ENCODE measurements around the gene ACTL6B. TPM values are rescaled to one million over a fixed set of nuclear protein-coding genes. Genes with fewer than 3 reads are reported as not detected.

ACTL6B gene
- total and polyA plus RNA-seq, 2 experiments from 2014 or later: not detected

DNA sequence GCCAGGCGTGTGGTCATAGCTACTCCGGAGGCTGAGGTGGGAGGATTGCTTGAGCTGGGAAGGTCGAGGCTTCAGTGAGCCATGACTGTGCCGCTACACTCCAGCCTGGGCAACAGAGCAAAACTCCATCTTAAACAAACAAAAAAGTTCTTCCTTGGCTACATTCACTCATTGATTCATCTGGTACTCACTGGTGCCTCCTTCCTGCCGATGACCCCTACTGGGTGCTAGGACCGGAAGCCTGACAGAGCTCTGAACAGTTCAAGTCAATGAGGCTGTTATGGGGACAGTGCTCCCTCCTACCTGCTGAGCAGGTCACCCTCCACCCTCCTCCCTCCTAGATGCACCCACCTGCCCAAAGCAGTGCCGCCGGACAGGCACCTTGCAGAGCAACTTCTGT lies 49.1 kb downstream of the ACTL6B start:
- H3K27me3 ChIP-seq: no peaks in the 10 kb centered on the region
- TF ChIP-seq EZH2 (IDR thresholded peaks at IDR 0.05; ENCODE audit: borderline replicate concordance): no peak
- no peak for TF ChIP-seq EZH2phosphoT487 (IDR thresholded peaks at IDR 0.05; ENCODE audit: low read depth, severe bottlenecking, unreplicated experiment)
- TF ChIP-seq, protein P1, sequence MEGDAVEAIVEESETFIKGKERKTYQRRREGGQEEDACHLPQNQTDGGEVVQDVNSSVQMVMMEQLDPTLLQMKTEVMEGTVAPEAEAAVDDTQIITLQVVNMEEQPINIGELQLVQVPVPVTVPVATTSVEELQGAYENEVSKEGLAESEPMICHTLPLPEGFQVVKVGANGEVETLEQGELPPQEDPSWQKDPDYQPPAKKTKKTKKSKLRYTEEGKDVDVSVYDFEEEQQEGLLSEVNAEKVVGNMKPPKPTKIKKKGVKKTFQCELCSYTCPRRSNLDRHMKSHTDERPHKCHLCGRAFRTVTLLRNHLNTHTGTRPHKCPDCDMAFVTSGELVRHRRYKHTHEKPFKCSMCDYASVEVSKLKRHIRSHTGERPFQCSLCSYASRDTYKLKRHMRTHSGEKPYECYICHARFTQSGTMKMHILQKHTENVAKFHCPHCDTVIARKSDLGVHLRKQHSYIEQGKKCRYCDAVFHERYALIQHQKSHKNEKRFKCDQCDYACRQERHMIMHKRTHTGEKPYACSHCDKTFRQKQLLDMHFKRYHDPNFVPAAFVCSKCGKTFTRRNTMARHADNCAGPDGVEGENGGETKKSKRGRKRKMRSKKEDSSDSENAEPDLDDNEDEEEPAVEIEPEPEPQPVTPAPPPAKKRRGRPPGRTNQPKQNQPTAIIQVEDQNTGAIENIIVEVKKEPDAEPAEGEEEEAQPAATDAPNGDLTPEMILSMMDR (IDR thresholded peaks at IDR 0.05; ENCODE audit: poor library complexity): no peak
- no peak overlapping the region for H2AFZ ChIP-seq
- no peaks in the 10 kb centered on the region for H3K9me2 ChIP-seq (replicated peaks; ENCODE audit: insufficient read depth)
- H3K27ac ChIP-seq: no peak overlapping the region
- WGBS (ENCODE audit: low lambda C conversion rate, missing lambda C conversion rate): 96% methylated on average over 8 of the region's 8 CpGs
- no peaks in the 10 kb centered on the region for H3K9me3 ChIP-seq (ENCODE audit: low read depth)
- no peaks in the 10 kb centered on the region for H4K20me1 ChIP-seq (ENCODE audit: insufficient read depth, poor library complexity, severe bottlenecking)
- H3K79me2 ChIP-seq: no peaks in the 10 kb centered on the region
- no peak overlapping the region for H3K4me3 ChIP-seq
- H3K4me1 ChIP-seq (ENCODE audit: insufficient read depth): peaks cover 12% of the 10 kb centered on the region
- no peak overlapping the region for H3K4me2 ChIP-seq
- DNase-seq (ENCODE audit: low spot score): no peak
- H3K36me3 ChIP-seq (replicated peaks; ENCODE audit: insufficient read depth, low read depth): no peaks in the 10 kb centered on the region

DNA sequence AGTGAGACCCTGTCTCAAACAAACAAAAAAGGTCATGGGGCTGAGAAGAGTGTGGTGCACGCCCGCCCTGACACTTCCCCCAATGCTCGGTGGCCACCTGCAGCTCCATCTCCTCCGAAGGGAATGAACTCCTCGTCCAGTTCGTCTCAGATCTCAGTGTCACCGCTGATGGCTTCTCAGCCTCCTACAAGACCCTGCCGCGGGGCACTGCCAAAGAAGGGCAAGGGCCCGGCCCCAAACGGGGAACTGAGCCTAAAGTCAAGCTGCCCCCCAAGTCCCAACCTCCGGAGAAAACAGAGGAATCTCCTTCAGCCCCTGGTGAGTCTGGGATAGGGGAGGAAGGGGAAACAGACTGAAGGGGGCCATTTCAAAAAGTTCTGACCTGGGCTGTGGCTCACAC lies 49.9 kb downstream of the ACTL6B start:
- H3K27me3 ChIP-seq: no peaks in the 10 kb centered on the region
- DNase-seq (ENCODE audit: low spot score): no peak
- H3K9me2 ChIP-seq (replicated peaks; ENCODE audit: insufficient read depth): no peaks in the 10 kb centered on the region
- 88% methylated on average over 12 of the region's 12 CpGs for WGBS (ENCODE audit: low lambda C conversion rate, missing lambda C conversion rate)
- H3K79me2 ChIP-seq: peaks cover 3% of the 10 kb centered on the region
- H3K27ac ChIP-seq: no peak overlapping the region
- no peak for TF ChIP-seq EZH2 (IDR thresholded peaks at IDR 0.05; ENCODE audit: borderline replicate concordance)
- TF ChIP-seq, protein P1 (IDR thresholded peaks at IDR 0.05; ENCODE audit: poor library complexity): no peak
- TF ChIP-seq EZH2phosphoT487 (IDR thresholded peaks at IDR 0.05; ENCODE audit: low read depth, severe bottlenecking, unreplicated experiment): no peak
- no peak overlapping the region for H3K4me3 ChIP-seq
- H3K9me3 ChIP-seq (ENCODE audit: low read depth): no peaks in the 10 kb centered on the region
- peaks cover 15% of the 10 kb centered on the region for H3K4me1 ChIP-seq (ENCODE audit: insufficient read depth)
- H3K36me3 ChIP-seq (replicated peaks; ENCODE audit: insufficient read depth, low read depth): no peaks in the 10 kb centered on the region
- H2AFZ ChIP-seq: no peak overlapping the region
- H4K20me1 ChIP-seq (ENCODE audit: insufficient read depth, poor library complexity, severe bottlenecking): no peaks in the 10 kb centered on the region
- H3K4me2 ChIP-seq: no peak overlapping the region

DNA sequence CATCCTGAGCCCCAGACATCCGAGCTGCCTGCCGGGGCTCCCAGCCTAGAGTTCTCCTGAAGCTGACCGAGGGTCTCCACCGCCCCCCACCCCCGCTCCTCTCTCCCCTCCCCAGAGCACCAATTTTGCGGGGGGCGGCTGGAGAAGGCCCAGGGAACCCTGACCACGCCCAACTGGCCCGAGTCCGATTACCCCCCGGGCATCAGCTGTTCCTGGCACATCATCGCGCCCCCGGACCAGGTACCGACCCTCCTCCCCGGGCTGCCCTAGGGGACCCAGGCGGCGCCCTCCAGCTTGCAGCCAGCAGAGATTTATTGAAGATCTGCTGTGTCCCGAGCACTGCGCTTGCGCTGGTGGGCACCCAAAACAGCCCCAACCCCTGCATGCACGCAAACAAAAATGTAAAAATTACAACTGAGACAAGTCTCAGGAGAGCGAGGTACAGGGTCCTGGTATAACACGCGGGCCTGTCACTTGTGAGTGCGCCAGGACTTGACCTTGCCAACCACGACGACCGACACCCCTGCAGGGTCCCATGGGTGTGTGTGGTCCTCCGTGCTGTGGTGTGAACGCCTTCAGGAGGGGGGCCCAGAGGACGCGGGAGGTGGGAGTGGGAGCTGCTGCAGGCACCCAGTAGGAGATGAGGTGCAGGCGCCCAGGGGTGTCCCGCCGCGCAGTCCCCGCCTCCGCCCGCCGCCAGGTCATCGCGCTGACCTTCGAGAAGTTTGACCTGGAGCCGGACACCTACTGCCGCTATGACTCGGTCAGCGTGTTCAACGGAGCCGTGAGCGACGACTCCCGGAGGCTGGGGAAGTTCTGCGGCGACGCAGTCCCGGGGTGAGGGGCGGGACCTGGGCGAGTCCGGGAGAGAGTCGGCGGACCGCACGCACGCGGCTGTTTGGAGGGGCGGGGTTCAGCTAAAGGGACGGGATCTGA lies 51.0 kb downstream of the ACTL6B start:
- Histone ChIP-seq H3K4me1 (ENCODE audit: insufficient read depth) (peaks cover 15% of the 10 kb centered on the region), H3K27ac (peak overlapping the region; percentile 80), H2AFZ (peak overlapping the region; percentile 88), H3K4me2 (peak overlapping the region; percentile 100), H3K9me2 (replicated peaks; ENCODE audit: insufficient read depth) (no peaks in the 10 kb centered on the region), H3K4me3 (peak overlapping the region; percentile 58), H3K36me3 (replicated peaks; ENCODE audit: insufficient read depth, low read depth) (no peaks in the 10 kb centered on the region), H3K79me2 (peaks cover 3% of the 10 kb centered on the region), H3K9me3 (ENCODE audit: low read depth) (no peaks in the 10 kb centered on the region), H3K27me3 (no peaks in the 10 kb centered on the region), H4K20me1 (ENCODE audit: insufficient read depth, poor library complexity, severe bottlenecking) (no peaks in the 10 kb centered on the region)
- WGBS (ENCODE audit: low lambda C conversion rate, missing lambda C conversion rate): 22% methylated on average over 44 of the region's 68 CpGs
- DNase-seq (ENCODE audit: low spot score): peak; percentile 73
- TF ChIP-seq EZH2 (IDR thresholded peaks at IDR 0.05; ENCODE audit: borderline replicate concordance): no peak
- no peak for TF ChIP-seq EZH2phosphoT487 (IDR thresholded peaks at IDR 0.05; ENCODE audit: low read depth, severe bottlenecking, unreplicated experiment)
- TF ChIP-seq, protein P1 (IDR thresholded peaks at IDR 0.05; ENCODE audit: poor library complexity): no peak

Measured in hepatocyte (in vitro differentiated cells).